Measurements from ENCODE around the gene SCFD2. TPM values are rescaled to one million over a fixed set of nuclear protein-coding genes. Genes with fewer than 3 reads are reported as not detected.

SCFD2 gene
- total RNA-seq, 1 experiment from 2014 or later, result 7.4 TPM

DNA sequence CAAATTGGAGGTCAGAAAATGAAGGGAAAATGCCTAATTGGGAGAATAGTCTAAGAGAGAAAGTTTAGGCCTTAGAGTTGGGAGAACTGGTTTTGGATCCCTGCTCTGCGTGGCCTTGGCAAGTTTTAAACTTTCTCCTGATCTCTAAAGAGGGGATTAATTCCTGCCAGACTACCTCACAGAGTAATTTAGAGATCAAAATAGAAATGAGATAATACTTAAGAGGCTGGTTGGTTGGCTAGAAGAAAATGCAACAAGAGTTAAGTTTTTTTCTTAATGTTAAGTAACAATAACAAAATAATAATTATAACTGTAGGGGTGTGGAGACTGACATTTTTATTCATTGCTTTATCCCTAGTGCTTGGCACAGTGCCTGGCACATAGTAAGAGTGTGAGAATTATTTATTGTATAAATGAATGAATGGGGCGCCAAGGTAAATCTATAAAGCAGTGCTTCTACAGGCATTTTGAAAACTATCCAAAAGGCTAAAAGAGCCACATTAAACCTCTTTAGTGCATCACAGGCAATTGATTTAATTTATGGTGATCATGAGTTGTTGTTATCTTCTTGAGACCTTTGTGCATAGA is 343.3 kb downstream of the SCFD2 start:
- TF ChIP-seq SIN3A (IDR thresholded peaks at IDR 0.05; ENCODE audit: borderline replicate concordance, insufficient read depth, low read depth, low read length), result no peak
- TF ChIP-seq POLR2AphosphoS5 (IDR thresholded peaks at IDR 0.05; ENCODE audit: low read depth, low read length), result no peak
- TF ChIP-seq, protein P1, sequence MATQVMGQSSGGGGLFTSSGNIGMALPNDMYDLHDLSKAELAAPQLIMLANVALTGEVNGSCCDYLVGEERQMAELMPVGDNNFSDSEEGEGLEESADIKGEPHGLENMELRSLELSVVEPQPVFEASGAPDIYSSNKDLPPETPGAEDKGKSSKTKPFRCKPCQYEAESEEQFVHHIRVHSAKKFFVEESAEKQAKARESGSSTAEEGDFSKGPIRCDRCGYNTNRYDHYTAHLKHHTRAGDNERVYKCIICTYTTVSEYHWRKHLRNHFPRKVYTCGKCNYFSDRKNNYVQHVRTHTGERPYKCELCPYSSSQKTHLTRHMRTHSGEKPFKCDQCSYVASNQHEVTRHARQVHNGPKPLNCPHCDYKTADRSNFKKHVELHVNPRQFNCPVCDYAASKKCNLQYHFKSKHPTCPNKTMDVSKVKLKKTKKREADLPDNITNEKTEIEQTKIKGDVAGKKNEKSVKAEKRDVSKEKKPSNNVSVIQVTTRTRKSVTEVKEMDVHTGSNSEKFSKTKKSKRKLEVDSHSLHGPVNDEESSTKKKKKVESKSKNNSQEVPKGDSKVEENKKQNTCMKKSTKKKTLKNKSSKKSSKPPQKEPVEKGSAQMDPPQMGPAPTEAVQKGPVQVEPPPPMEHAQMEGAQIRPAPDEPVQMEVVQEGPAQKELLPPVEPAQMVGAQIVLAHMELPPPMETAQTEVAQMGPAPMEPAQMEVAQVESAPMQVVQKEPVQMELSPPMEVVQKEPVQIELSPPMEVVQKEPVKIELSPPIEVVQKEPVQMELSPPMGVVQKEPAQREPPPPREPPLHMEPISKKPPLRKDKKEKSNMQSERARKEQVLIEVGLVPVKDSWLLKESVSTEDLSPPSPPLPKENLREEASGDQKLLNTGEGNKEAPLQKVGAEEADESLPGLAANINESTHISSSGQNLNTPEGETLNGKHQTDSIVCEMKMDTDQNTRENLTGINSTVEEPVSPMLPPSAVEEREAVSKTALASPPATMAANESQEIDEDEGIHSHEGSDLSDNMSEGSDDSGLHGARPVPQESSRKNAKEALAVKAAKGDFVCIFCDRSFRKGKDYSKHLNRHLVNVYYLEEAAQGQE (IDR thresholded peaks at IDR 0.05; ENCODE audit: insufficient read depth in 1 of 2, low read depth in 2 of 2, low read length in 1 of 2), result no peak
- DNase-seq (ENCODE audit: low read depth, low spot score) (no peak), ATAC-seq (no peak)
- Histone ChIP-seq H3K27ac (ENCODE audit: low read length) (no peak overlapping the region), H3K4me3 (ENCODE audit: low read depth in 2 of 2, low read length in 2 of 2) (no peak overlapping the region), H3K9me3 (ENCODE audit: control insufficient read depth, insufficient read depth, low read depth, low read length) (no peaks in the 10 kb centered on the region), H3K27me3 (ENCODE audit: control insufficient read depth, insufficient read depth, low read length) (no peaks in the 10 kb centered on the region), H3K36me3 (ENCODE audit: control insufficient read depth, insufficient read depth, low read length) (no peaks in the 10 kb centered on the region), H3K4me1 (ENCODE audit: control insufficient read depth, insufficient read depth, low read length) (0 out of 2 replicates have a peak, but pooled peaks cover 4% of the 10 kb centered on the region)
- no TSS peak for BruUV-seq (replicated peaks)
- intact Hi-C loops (cut with micrococcal nuclease; ENCODE audit: unreplicated experiment) (loop anchor here (1.0 kb wide), 1 partner anchor 23 kb away; no protein-coding TSS in a partner anchor), in situ Hi-C loops (cut with HindIII; ENCODE audit: low pct_unique_long_range_greater_than_20kb, low sequenced_read_pairs) (no loop called here)
- POLR2A ChIA-PET, result no interaction called here
- CTCF ChIA-PET, result no interaction called here

DNA sequence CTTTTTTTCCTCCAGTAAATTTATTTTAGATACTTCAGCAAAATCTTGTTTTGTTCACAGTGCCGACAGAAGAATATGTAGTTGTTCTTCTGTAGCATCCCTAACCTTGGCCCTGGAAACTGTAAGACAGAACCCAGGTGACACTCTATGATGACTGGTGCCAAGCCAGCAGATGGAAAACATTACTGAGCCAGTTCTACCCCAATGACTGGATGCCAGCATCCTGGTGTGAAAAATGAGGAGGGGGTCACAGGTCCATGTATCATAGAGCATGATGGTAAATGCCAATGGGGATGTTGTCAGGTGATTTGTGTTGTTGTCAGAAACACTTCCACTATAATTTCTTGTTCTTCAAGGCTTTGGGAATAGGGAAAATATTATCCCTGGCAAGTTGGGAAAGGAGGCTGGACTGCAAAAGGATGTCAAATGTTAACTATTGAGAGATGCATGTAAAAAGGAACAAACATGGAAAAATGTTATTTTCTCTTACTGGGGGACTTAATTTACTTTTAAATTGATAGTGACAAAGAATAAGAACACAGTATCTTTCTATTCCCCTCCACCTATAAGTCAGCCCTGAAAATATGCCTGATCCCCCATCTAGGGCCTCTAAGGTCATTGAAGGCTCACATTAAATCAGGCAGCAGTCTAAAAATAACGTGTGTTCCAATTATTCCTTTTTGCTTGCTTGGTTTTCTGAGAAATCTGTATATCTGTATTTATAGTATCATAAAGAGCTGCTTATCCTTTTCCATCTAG is 343.9 kb downstream of the SCFD2 start:
- H3K27ac ChIP-seq (ENCODE audit: low read length), result no peak overlapping the region
- POLR2A ChIA-PET, result no interaction called here
- no peak for ATAC-seq
- in situ Hi-C loops (cut with HindIII; ENCODE audit: low pct_unique_long_range_greater_than_20kb, low sequenced_read_pairs) (no loop called here), intact Hi-C loops (cut with micrococcal nuclease; ENCODE audit: unreplicated experiment) (no loop called here)
- no peak for DNase-seq (ENCODE audit: low read depth, low spot score)
- no peaks in the 10 kb centered on the region for H3K36me3 ChIP-seq (ENCODE audit: control insufficient read depth, insufficient read depth, low read length)
- H3K4me1 ChIP-seq (ENCODE audit: control insufficient read depth, insufficient read depth, low read length), result 0 out of 2 replicates have a peak, but pooled peaks cover 4% of the 10 kb centered on the region
- H3K27me3 ChIP-seq (ENCODE audit: control insufficient read depth, insufficient read depth, low read length), result no peaks in the 10 kb centered on the region
- no TSS peak for BruUV-seq (replicated peaks)
- no peaks in the 10 kb centered on the region for H3K9me3 ChIP-seq (ENCODE audit: control insufficient read depth, insufficient read depth, low read depth, low read length)
- H3K4me3 ChIP-seq (ENCODE audit: low read depth in 2 of 2, low read length in 2 of 2), result no peak overlapping the region
- CTCF ChIA-PET, result no interaction called here
- TF ChIP-seq TCF7L2 (IDR thresholded peaks at IDR 0.05; ENCODE audit: low read depth, low read length) (no peak), SIN3A (IDR thresholded peaks at IDR 0.05; ENCODE audit: borderline replicate concordance, insufficient read depth, low read depth, low read length) (no peak), POLR2AphosphoS5 (IDR thresholded peaks at IDR 0.05; ENCODE audit: low read depth, low read length) (no peak)
- TF ChIP-seq, protein P2, sequence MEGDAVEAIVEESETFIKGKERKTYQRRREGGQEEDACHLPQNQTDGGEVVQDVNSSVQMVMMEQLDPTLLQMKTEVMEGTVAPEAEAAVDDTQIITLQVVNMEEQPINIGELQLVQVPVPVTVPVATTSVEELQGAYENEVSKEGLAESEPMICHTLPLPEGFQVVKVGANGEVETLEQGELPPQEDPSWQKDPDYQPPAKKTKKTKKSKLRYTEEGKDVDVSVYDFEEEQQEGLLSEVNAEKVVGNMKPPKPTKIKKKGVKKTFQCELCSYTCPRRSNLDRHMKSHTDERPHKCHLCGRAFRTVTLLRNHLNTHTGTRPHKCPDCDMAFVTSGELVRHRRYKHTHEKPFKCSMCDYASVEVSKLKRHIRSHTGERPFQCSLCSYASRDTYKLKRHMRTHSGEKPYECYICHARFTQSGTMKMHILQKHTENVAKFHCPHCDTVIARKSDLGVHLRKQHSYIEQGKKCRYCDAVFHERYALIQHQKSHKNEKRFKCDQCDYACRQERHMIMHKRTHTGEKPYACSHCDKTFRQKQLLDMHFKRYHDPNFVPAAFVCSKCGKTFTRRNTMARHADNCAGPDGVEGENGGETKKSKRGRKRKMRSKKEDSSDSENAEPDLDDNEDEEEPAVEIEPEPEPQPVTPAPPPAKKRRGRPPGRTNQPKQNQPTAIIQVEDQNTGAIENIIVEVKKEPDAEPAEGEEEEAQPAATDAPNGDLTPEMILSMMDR (IDR thresholded peaks at IDR 0.05), result no peak
- TF ChIP-seq, protein P1 (IDR thresholded peaks at IDR 0.05; ENCODE audit: insufficient read depth in 1 of 2, low read depth in 2 of 2, low read length in 1 of 2), result no peak
